NCI-H748 treated with DMSO at 0.1 percent for 48 hours (cell line): ENCODE data around the gene SCGB1A1.

ENCODE experiments used
- DNase-seq: peaks from one replicate; lab custom pipeline; 2025; lab: John Stamatoyannopoulos, UW

The SCGB1A1 gene

GRCh38 chr11:62398011-62398994, 20.5 kb upstream of the SCGB1A1 start:
- DNase-seq, result no peak

GRCh38 chr11:62399172-62399877, 19.5 kb upstream of the SCGB1A1 start:
- DNase-seq, result no peak

GRCh38 chr11:62399878-62400266, 19.0 kb upstream of the SCGB1A1 start:
- DNase-seq, result no peak

GRCh38 chr11:62400281-62400680, 18.6 kb upstream of the SCGB1A1 start:
- DNase-seq, result no peak

GRCh38 chr11:62400760-62401159, 18.1 kb upstream of the SCGB1A1 start:
- no peak for DNase-seq

GRCh38 chr11:62401356-62401755, 17.5 kb upstream of the SCGB1A1 start:
- DNase-seq, result no peak

- no peak for DNase-seq
Measured at GRCh38 chr11:62401811-62402210, 17.0 kb upstream of the SCGB1A1 start.

GRCh38 chr11:62402226-62402959, 16.4 kb upstream of the SCGB1A1 start:
- no peak for DNase-seq

- DNase-seq, result no peak
Measured at GRCh38 chr11:62402960-62403730, 15.7 kb upstream of the SCGB1A1 start.

- DNase-seq, result no peak
Measured at GRCh38 chr11:62404435-62404834, 14.4 kb upstream of the SCGB1A1 start.

GRCh38 chr11:62404901-62405300, 13.9 kb upstream of the SCGB1A1 start:
- no peak for DNase-seq

- DNase-seq, result no peak
Measured at GRCh38 chr11:62406034-62406433, 12.8 kb upstream of the SCGB1A1 start.

GRCh38 chr11:62409831-62410230, 9.0 kb upstream of the SCGB1A1 start:
- DNase-seq, result no peak

GRCh38 chr11:62410972-62411371, 7.9 kb upstream of the SCGB1A1 start:
- no peak for DNase-seq

GRCh38 chr11:62411524-62411923, 7.3 kb upstream of the SCGB1A1 start:
- DNase-seq, result no peak

- no peak for DNase-seq
Measured at GRCh38 chr11:62413060-62413696, 5.7 kb upstream of the SCGB1A1 start.

- DNase-seq, result no peak
Measured at GRCh38 chr11:62416596-62416995, 2.2 kb upstream of the SCGB1A1 start.

- DNase-seq, result no peak
Measured at GRCh38 chr11:62418136-62418535, 697 bp upstream of the SCGB1A1 start.

GRCh38 chr11:62419314-62419929, 589 bp downstream of the SCGB1A1 start:
- no peak for DNase-seq

- DNase-seq, result no peak
Measured at GRCh38 chr11:62419943-62420342, 1.1 kb downstream of the SCGB1A1 start.

GRCh38 chr11:62420882-62421281, 2.0 kb downstream of the SCGB1A1 start:
- DNase-seq, result no peak
